K562 (cell line): Measurements from ENCODE around the gene TTLL11. TPM values are rescaled to one million over a fixed set of nuclear protein-coding genes. Genes with fewer than 3 reads are reported as not detected.

Source experiments
- ATAC-seq: fragments of 200-7000 bp; cut with Tn5 transposase; 3 replicates; pipeline ENCODE4 v1.9.1; 2020; ENCODE audit warnings: moderate library complexity
- BruUV-seq: library from RNA; stranded (reverse); fragments of 400-500 nt; replicated peaks from 2 replicates; lab custom pipeline; 2021; lab: Mats Ljungman, UMichigan
- CTCF ChIA-PET: fragments of 300-600 bp; formaldehyde crosslinking; extraction: SDS; loops from one replicate; lab custom pipeline; 2021; ENCODE audit warnings: low intra/inter-chr PET ratio; lab: Yijun Ruan, JAX
- POLR2A ChIA-PET: fragments of 300-600, 350-650 bp; sonication (Branson Sonifier 250); formaldehyde crosslinking; extraction: SDS; loops from one replicate; lab custom pipeline; 2021; ENCODE audit warnings: antibody characterized with exemption, inconsistent platforms; lab: Yijun Ruan, JAX
- DNase-seq, 4 experiments: peaks; one replicate each; pipeline versions ENCODE4 v3.0.0 to v3.0.0-alpha.2; 2011 to 2018; ENCODE audit warnings: low spot score in 3 of 4, mixed read lengths in 3 of 4; ENCODE audit errors: extremely low read depth in 1 of 4
- FAIRE-seq: peaks from 2 replicates; lab custom pipeline; 2011; peaks lifted over from hg19 to GRCh38; lab: Jason Lieb, UNC
- H2AFZ ChIP-seq: 2 replicates; pipeline ENCODE4 v1.6.0; 2011; ENCODE audit warnings: low read depth, low read length, control low read depth, inconsistent platforms
- H3K27ac ChIP-seq: fragments of 200-600 bp; 3 replicates; pipeline ENCODE4 v1.8.0; 2011; ENCODE audit warnings: low read depth, mild to moderate bottlenecking, control low read depth, inconsistent platforms, low read length, moderate library complexity, mixed read lengths; ENCODE audit errors: extremely low read depth
- H3K27me3 ChIP-seq, 2 experiments: fragments of 300-600 bp in 1 of 2; 2 replicates in 1 of 2; 3 replicates in 1 of 2; pipeline versions ENCODE4 v1.6.0 to v1.8.0; 2011; ENCODE audit warnings: inconsistent platforms in 2 of 2, low read length in 2 of 2, mild to moderate bottlenecking in 1 of 2, mixed read lengths in 1 of 2, moderate library complexity in 1 of 2; ENCODE audit not compliant: control insufficient read depth in 2 of 2, insufficient read depth in 2 of 2
- H3K36me3 ChIP-seq: fragments of 300-600 bp; 3 replicates; pipeline ENCODE4 v1.8.0; 2011; ENCODE audit warnings: mild to moderate bottlenecking, low read length, inconsistent platforms; ENCODE audit not compliant: control insufficient read depth, insufficient read depth
- H3K4me1 ChIP-seq, 2 experiments: fragments of 200-600 bp in 1 of 2; replicated peaks in 1 of 2; 2 replicates in 1 of 2; 3 replicates in 1 of 2; pipeline versions ENCODE4 v1.5.1 to v1.8.0; 2011; ENCODE audit warnings: inconsistent platforms in 2 of 2, low read length in 2 of 2, mild to moderate bottlenecking in 1 of 2, mixed read lengths in 1 of 2, moderate library complexity in 1 of 2; ENCODE audit not compliant: control insufficient read depth in 2 of 2, insufficient read depth in 2 of 2
- H3K4me2 ChIP-seq: 2 replicates; pipeline ENCODE4 v1.6.1; 2011; ENCODE audit warnings: low read length, control low read depth, inconsistent platforms, mixed read lengths; ENCODE audit not compliant: insufficient read depth
- H3K4me3 ChIP-seq: fragments of 200-600 bp; sonication (generic), shearing (Covaris generic); 2 replicates; pipeline ENCODE4 v1.5.1; 2016; ENCODE audit warnings: control low read depth, inconsistent platforms
- H3K79me2 ChIP-seq: fragments of 200-600 bp; 3 replicates; pipeline ENCODE4 v1.8.0; 2011; ENCODE audit warnings: low read length, inconsistent platforms; ENCODE audit not compliant: control insufficient read depth, insufficient read depth
- H3K9ac ChIP-seq, 2 experiments: 2 replicates each; pipeline versions ENCODE4 v1.6.0 to v1.6.1; 2011; ENCODE audit warnings: low read depth in 2 of 2, low read length in 2 of 2, control low read depth in 1 of 2, inconsistent platforms in 1 of 2, mild to moderate bottlenecking in 1 of 2, mixed read lengths in 1 of 2; ENCODE audit not compliant: insufficient read depth in 1 of 2
- H3K9me1 ChIP-seq: one replicate; pipeline ENCODE4 v1.6.0; 2011; ENCODE audit warnings: inconsistent platforms, mild to moderate bottlenecking, low read length, moderate library complexity; ENCODE audit not compliant: control insufficient read depth, insufficient read depth
- H3K9me3 ChIP-seq: replicated peaks from 2 replicates; pipeline ENCODE4 v1.5.1; 2011; ENCODE audit warnings: low read depth, low read length, inconsistent platforms; ENCODE audit not compliant: control insufficient read depth, insufficient read depth
- H4K20me1 ChIP-seq: replicated peaks from 2 replicates; pipeline ENCODE4 v1.6.1; 2011; ENCODE audit warnings: low read length, inconsistent platforms, mixed read lengths; ENCODE audit not compliant: control insufficient read depth, insufficient read depth
- BMI1 ChIP-seq: fragments of 150-350 bp; IDR thresholded peaks from 2 replicates; pipeline ENCODE4 v1.6.1; 2014; ENCODE audit warnings: low read length
- CBX5 ChIP-seq: IDR thresholded peaks from 2 replicates; pipeline ENCODE4 v1.6.1; 2014; ENCODE audit warnings: low read depth, borderline replicate concordance
- LEF1 ChIP-seq: fragments of 450-650 bp; IDR thresholded peaks from 2 replicates; pipeline ENCODE4 v1.6.1; 2016; ENCODE audit warnings: mild to moderate bottlenecking
- SOX6 ChIP-seq: fragments of 450-650 bp; IDR thresholded peaks from 2 replicates; pipeline ENCODE4 v1.6.1; 2014; ENCODE audit warnings: mild to moderate bottlenecking
- TCF3 ChIP-seq: sonication (generic); formaldehyde crosslinking; IDR thresholded peaks from 2 replicates; pipeline ENCODE4 v1.4.0; 2020; ENCODE audit warnings: mild to moderate bottlenecking, missing genetic modification reagents
- ZFX ChIP-seq: sonication (generic); formaldehyde crosslinking; IDR thresholded peaks from 2 replicates; pipeline ENCODE4 v1.8.0; 2022; ENCODE audit warnings: mild to moderate bottlenecking, missing genetic modification reagents, moderate library complexity
- ZNF133 ChIP-seq: fragments of 250-450 bp; sonication (Bioruptor Pico); IDR thresholded peaks from 2 replicates; pipeline ENCODE4 v1.4.0; 2020; ENCODE audit warnings: mild to moderate bottlenecking
- WGBS: fragments of 100-300 bp; shearing (Covaris generic); methylation state at CpG from one replicate; pipeline ENCODE4 v1.1.6; 2016; ENCODE audit warnings: low coverage, mixed read lengths; ENCODE audit not compliant: insufficient coverage; ENCODE audit errors: missing lambda C conversion rate; 5-methylcytosine and 5-hydroxymethylcytosine counted together
- in situ Hi-C: fragments of 300-500 bp; cut with MboI; formaldehyde crosslinking; loops from 4 replicates; pipeline ENCODE4 v1.15.0; 2018; ENCODE audit warnings: inconsistent platforms, mixed read lengths
- intact Hi-C: fragments of 100-400 bp; cut with micrococcal nuclease; formaldehyde crosslinking; loops from 2 replicates; pipeline ENCODE4 v1.14.2; 2022
- polyA plus RNA-seq, 8 experiments: library from polyadenylated mRNA; depleted of rRNA in 4 of 8; stranded (reverse) in 5 of 8; unstranded in 3 of 8; fragments of >200 nt; fragmentation: Nextera tagmentation in 2 of 8; fragmentation: Illumina TruSeq in 1 of 8; extraction: Ambion mirVana in 2 of 8; extraction: Trizol in 1 of 8; gene quantifications; 2 replicates each; pipeline versions ENCODE4 v1.2.1 to v1.2.3, GENCODE V29; 2011 to 2014; ENCODE audit warnings: inconsistent platforms in 1 of 8, missing spikeins in 1 of 8
- total RNA-seq, 7 experiments: library from RNA; depleted of rRNA in 6 of 7; stranded (reverse); fragments of >200 nt in 6 of 7; fragmentation: Illumina TruSeq in 2 of 7; extraction: Trizol in 2 of 7; gene quantifications; 2 replicates each; pipeline versions ENCODE4 v1.2.1 to v1.2.3, GENCODE V29; 2011 to 2021; ENCODE audit warnings: low replicate concordance in 1 of 7
- TF ChIP-seq, protein P1 (sequence below): fragments of 450-650 bp; IDR thresholded peaks from one replicate; pipeline ENCODE4 v1.6.1; 2018; ENCODE audit warnings: mild to moderate bottlenecking, moderate library complexity; ENCODE audit not compliant: partially characterized antibody
- TF ChIP-seq, protein P2 (sequence below): fragments of 250-450 bp; sonication (Bioruptor Pico); IDR thresholded peaks from 2 replicates; pipeline ENCODE4 v1.8.0; 2022; ENCODE audit warnings: inconsistent platforms

TTLL11 gene
- total and polyA plus RNA-seq, 9 of the 15 experiments (the other 6 are each of a cell fraction or from before 2014, with no cell fraction given) = 0.83 to 4.4 (median 2.7) TPM

DNA sequence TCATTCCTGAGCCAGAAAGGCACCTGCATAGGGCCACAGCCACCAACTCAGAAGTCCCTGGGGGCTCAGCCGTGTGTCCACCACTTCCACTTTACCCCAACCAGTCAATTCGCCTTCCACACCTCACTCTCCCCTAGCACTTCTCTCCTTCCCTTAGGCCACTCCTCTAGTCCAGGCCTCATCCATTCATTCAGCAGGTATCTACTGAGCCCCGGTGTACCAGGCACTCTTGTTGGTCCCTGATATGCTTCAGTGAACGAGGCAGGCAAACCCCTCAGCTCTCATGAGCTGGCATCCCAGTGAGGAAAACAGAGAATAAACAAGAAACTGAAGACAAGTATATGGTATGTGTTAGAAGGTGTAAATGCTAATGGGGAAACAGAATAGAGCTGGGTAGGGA lies 37.7 kb upstream of the TTLL11 start:
- no peak for ATAC-seq

More for the DNA sequence above, 37.7 kb upstream of the TTLL11 start:
- H3K4me1 ChIP-seq = peaks cover 0 to 32% of the 10 kb centered on the region in 2 experiments; a peak in 2 of 5 replicates
- H3K4me3 ChIP-seq = no peak overlapping the region
- H3K9ac ChIP-seq = no peak overlapping the region
- no peak overlapping the region for H3K27ac ChIP-seq
- intact Hi-C loops (no loop called here), in situ Hi-C loops (no loop called here)
- no peak overlapping the region for H2AFZ ChIP-seq
- H3K9me1 ChIP-seq = no peaks in the 10 kb centered on the region
- H3K36me3 ChIP-seq = no peaks in the 10 kb centered on the region
- no TSS peak for BruUV-seq
- no peak overlapping the region for H3K4me2 ChIP-seq
- TF ChIP-seq, protein P1, sequence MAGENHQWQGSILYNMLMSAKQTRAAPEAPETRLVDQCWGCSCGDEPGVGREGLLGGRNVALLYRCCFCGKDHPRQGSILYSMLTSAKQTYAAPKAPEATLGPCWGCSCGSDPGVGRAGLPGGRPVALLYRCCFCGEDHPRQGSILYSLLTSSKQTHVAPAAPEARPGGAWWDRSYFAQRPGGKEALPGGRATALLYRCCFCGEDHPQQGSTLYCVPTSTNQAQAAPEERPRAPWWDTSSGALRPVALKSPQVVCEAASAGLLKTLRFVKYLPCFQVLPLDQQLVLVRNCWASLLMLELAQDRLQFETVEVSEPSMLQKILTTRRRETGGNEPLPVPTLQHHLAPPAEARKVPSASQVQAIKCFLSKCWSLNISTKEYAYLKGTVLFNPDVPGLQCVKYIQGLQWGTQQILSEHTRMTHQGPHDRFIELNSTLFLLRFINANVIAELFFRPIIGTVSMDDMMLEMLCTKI = no peak
- TF ChIP-seq LEF1 = no peak
- no peak for TF ChIP-seq SOX6
- TF ChIP-seq CBX5 = no peak
- TF ChIP-seq BMI1 = no peak
- TF ChIP-seq, protein P2, sequence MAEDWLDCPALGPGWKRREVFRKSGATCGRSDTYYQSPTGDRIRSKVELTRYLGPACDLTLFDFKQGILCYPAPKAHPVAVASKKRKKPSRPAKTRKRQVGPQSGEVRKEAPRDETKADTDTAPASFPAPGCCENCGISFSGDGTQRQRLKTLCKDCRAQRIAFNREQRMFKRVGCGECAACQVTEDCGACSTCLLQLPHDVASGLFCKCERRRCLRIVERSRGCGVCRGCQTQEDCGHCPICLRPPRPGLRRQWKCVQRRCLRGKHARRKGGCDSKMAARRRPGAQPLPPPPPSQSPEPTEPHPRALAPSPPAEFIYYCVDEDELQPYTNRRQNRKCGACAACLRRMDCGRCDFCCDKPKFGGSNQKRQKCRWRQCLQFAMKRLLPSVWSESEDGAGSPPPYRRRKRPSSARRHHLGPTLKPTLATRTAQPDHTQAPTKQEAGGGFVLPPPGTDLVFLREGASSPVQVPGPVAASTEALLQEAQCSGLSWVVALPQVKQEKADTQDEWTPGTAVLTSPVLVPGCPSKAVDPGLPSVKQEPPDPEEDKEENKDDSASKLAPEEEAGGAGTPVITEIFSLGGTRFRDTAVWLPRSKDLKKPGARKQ = no peak
- no peak for TF ChIP-seq TCF3 (CRISPR knock-in tag)
- no peak for TF ChIP-seq ZFX (CRISPR knock-in tag)
- TF ChIP-seq ZNF133 (CRISPR knock-in tag) = no peak
- H3K79me2 ChIP-seq = no peaks in the 10 kb centered on the region
- no peak for DNase-seq
- no peaks in the 10 kb centered on the region for H3K9me3 ChIP-seq
- 0 out of 2 replicates have a peak, but pooled peaks cover 6% of the 10 kb centered on the region for H4K20me1 ChIP-seq
- FAIRE-seq = no peak
- POLR2A ChIA-PET = no interaction called here
- CTCF ChIA-PET = no interaction called here
- H3K27me3 ChIP-seq = peaks cover 0 to 25% of the 10 kb centered on the region in 2 experiments; a peak in 4 of 5 replicates
- WGBS = 13% methylated on average over 4 of the region's 4 CpGs
